T-helper 1 cell treated with Interleukin-12 subunit alpha and Interleukin-12 subunit beta and Interleukin-4 antibody, amounts not matched to agents 30 ng/mL and 1 ng/mL, for 36 hours (primary cell): ENCODE measurements around the gene SPATA33. TPM values are rescaled to one million over a fixed set of nuclear protein-coding genes. Genes with fewer than 3 reads are reported as not detected.
"Not testable (repeated sequence)": the region's sequence is repeated elsewhere in the genome, so short reads cannot be mapped to it uniquely, and the experiment has no call there.

Experiments
- intact Hi-C: fragments of 100-400 bp; cut with micrococcal nuclease; formaldehyde crosslinking; loops from one replicate; pipeline ENCODE4 v1.15.1; 2024
- total RNA-seq: library from RNA; stranded (reverse); gene quantifications from 2 replicates; pipeline ENCODE4 v1.2.3, GENCODE V29; 2022

Gene SPATA33
- total RNA-seq, 1 donor from 2014 or later, result 14.2 TPM

GRCh38 chr16:89624777-89625761 is 32.6 kb upstream of the SPATA33 start:
- intact Hi-C loops, result loop anchor here (2.0 kb wide), 1 partner anchor 30 kb away; no protein-coding TSS in a partner anchor

DNA sequence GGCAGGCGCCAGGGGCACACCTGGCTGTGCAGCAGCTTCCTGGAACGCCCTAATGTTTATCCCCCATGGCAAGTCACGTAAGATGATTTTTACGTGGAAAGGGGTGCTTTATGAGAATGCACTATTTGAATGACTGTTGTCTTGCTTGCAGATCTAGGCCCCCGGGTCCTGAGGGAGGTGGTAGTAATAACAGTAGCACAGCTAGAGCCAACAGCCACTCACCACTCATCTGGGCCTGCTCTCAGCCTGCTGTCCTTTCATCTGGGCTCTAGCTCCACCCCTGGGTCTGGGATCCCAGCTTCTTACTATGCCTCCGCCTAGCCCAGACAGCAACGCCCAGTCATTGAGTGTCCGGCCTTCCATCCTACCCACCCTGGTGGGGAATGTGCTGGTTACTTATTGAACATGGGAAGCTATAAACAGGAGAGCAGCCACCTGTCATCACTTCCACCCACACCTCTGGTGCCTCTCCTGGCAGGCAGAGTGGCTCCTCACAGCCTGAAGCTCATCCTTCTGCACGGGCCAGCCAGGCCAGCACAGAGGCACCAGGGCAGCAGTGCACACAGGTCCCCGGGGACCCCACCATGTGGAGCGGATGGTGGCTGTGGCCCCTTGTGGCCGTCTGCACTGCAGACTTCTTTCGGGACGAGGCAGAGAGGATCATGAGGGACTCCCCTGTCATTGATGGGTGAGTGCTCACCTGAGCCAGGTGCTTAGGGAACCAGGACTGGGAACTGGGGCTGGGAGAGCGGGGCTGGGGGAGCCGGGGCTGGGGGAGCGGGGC is 27.6 kb upstream of the SPATA33 start:
- intact Hi-C loops, result no loop called here

GRCh38 chr16:89633064-89633631 is 24.5 kb upstream of the SPATA33 start:
- intact Hi-C loops, result no loop called here

DNA sequence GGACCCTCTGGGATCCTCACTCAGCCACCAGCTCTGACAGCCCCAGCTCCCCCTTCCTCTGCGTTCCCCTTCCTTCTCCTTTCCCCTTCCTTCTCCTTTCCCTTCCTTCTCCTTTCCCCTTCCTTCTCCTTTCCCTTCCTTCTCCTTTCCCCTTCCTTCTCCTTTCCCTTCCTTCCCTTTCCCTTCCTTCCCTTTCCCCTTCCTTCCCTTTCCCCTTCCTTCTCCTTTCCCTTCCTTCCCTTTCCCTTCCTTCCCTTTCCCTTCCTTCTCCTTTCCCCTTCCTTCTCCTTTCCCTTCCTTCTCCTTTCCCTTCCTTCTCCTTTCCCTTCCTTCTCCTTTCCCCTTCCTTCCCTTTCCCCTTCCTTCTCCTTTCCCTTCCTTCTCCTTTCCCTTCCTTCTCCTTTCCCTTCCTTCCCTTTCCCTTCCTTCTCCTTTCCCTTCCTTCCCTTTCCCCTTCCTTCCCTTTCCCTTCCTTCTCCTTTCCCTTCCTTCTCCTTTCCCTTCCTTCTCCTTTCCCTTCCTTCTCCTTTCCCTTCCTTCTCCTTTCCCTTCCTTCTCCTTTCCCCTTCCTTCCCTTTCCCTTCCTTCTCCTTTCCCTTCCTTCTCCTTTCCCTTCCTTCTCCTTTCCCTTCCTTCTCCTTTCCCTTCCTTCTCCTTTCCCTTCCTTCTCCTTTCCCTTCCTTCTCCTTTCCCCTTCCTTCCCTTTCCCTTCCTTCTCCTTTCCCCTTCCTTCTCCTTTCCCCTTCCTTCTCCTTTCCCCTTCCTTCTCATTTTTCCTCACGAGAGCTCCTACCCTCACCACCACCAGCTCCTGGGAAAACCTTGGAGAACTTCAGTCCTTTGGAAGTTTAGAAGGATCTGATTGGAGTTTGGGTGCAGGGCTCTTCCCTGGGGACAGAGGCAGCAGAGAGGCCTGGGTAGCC is 22.9 kb upstream of the SPATA33 start:
- intact Hi-C loops, result not testable (repeated sequence)

DNA sequence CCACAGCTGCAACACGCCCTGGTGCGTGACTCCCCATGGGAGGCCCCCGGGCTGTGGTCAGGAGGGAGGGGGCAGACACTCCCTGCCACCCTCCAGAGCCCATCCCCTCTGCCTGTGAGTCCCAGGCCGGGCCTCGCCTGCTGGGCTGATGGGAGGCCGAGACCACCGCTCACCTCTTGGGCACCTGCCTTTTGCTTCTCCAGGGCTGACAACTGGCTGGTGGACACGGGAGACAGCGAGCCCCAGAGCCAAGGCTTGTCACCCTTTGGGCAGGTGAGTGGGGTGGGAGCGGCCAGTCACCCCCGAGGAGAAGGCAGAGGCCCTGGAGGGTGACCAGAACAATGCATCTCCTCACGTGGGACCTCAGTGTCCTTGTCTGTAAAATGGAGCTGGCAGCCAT is 21.0 kb upstream of the SPATA33 start:
- intact Hi-C loops, result no loop called here

DNA sequence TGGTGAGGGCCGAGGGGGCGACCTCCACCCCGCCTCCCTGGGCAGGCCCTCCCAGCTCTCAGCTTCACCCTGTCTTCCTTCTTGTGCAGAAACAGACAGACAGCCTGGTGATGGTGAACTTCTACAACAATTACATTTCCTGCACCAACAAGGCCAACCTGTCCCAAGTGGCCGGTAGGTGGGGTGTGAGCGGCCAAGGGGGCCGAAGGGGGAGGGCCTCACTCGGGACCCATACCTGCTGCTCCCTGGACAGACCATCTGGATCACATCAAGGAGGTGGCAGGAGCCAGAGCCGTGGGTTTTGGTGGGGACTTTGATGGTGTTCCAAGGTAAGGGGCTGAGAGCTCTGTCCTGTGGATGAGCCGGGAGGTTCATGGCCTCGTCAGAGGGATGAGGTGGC is 20.3 kb upstream of the SPATA33 start:
- intact Hi-C loops, result no loop called here

GRCh38 chr16:89638455-89638854 is 19.2 kb upstream of the SPATA33 start:
- intact Hi-C loops, result no loop called here

DNA sequence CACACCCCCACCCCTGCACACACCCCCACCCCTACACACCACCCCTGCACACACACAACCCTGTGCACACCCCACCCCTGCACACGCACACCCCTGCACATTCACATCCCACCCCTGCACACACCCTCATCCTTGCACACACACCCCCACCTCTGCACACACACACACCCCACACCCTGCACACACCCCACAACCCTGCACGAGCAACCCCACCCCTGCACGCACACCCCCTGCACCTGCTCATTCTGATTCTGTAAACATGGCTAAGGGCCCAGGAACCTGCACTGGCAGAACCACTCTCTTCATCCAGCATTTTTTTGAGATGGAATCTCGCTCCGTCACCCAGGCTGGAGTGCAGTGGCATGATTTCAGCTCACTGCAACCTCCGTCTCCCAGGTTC is 18.3 kb upstream of the SPATA33 start:
- intact Hi-C loops, result no loop called here

DNA sequence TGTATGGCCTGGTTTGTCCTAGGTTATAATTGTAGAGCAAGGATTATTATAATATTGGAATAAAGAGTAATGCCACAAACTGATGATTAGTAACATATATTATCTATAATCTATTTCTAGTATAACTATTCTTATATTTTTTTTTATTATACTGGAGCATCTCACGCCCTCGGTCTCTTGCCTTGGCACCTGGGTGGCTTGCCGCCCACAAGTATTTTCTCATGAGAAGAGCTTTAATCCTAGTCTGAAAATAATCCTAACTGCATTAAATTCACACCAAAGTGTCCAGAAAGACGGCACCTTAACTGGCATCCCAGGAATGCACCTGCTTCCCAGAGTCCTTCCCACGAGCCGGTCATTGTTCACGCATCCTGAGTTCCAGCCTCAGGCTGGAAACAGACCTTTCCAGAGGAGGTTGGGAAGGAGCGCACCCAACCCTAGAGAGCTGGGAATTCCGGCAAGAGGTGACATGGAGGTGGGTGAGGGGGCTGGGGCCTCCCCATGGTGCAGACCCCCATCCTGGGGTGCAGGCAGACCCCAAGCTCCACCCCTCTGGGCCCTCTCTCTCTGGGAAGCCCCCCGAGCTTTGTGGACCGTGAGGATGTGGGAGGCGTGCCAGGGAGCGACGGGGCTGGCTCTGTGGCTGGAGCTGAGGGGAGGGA is 16.0 kb upstream of the SPATA33 start:
- intact Hi-C loops, result loop anchor here (1.0 to 2.0 kb wide), 3 partner anchors 39 to 81 kb away; partner anchors contain the start of genes CPNE7 and RPL13

DNA sequence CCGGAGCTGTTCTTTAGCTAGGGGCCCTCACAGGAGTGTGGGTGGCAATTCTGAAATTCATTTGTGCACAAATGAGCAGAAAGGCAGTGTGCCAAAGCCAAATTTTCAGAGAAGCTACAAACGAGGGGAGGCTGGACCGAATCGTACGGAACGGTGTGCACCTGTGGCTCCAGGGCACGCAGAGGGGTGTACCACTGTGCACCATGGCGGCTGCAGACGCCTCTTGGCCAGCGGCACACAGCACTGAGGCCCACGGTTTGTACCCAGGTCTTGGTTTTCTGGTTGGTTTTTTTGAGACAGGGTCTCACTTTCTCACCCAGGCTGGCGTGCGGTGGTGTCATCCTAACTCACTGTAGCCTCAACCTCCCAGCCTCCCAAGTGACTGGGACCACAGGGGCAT is 15.1 kb upstream of the SPATA33 start:
- intact Hi-C loops, result no loop called here

DNA sequence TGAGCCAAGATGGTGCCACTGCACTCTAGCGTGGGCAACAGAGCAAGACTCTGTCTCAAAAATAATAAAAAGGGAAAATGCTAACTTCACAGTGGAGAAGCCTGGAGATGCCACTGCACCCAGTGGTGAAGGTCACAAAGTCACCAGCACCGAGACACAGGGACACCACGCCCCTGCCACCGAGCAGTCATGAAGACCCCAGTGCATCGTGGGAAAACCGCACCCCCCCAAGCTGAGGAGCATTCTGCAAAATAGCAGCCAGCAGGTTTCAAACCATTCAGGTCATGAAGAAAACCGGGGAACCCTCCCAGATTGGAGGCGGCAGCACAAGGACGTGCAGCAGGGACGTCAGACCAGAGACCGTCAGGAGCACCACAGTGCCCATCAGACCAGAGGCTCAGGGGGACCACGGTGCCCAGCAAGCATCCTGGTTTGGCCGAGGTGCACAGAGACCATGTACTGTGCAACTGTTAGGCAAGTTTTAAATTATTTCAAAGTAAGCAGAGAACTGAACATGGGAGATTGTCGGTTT is 13.8 kb upstream of the SPATA33 start:
- intact Hi-C loops, result no loop called here

- intact Hi-C loops, result no loop called here
Observed at GRCh38 chr16:89645122-89645521, 12.5 kb upstream of the SPATA33 start.

GRCh38 chr16:89646270-89646669 is 11.4 kb upstream of the SPATA33 start:
- intact Hi-C loops, result no loop called here

GRCh38 chr16:89646906-89647305 is 10.7 kb upstream of the SPATA33 start:
- intact Hi-C loops, result no loop called here

DNA sequence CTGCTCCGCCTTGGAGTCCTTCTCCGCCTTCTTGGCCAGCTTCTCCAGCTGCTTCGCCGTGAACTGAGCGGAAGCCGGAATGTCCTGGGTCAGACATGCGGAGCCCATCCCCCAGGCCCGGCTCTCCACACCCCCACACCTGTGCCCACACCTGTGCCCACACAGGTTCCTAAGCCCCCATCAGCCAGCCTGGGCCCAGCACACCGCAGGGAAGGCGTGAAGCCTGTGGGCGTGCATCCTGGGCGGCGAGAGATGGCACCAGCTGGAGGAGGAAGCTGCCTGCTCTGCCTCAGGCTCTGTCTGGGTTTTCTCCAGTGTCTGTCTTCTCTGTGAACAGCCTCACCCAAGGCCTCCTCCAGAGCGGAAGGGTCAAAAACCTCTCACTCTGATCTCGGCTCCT is 6.1 kb upstream of the SPATA33 start:
- intact Hi-C loops, result no loop called here

- intact Hi-C loops, result no loop called here
Observed at GRCh38 chr16:89653656-89654295, 3.9 kb upstream of the SPATA33 start.

- intact Hi-C loops, result loop anchor here (5.0 kb wide), 3 partner anchors 148 to 338 kb away; partner anchors contain the start of genes ANKRD11 and SPG7
Observed at GRCh38 chr16:89655062-89655643, 2.5 kb upstream of the SPATA33 start.

DNA sequence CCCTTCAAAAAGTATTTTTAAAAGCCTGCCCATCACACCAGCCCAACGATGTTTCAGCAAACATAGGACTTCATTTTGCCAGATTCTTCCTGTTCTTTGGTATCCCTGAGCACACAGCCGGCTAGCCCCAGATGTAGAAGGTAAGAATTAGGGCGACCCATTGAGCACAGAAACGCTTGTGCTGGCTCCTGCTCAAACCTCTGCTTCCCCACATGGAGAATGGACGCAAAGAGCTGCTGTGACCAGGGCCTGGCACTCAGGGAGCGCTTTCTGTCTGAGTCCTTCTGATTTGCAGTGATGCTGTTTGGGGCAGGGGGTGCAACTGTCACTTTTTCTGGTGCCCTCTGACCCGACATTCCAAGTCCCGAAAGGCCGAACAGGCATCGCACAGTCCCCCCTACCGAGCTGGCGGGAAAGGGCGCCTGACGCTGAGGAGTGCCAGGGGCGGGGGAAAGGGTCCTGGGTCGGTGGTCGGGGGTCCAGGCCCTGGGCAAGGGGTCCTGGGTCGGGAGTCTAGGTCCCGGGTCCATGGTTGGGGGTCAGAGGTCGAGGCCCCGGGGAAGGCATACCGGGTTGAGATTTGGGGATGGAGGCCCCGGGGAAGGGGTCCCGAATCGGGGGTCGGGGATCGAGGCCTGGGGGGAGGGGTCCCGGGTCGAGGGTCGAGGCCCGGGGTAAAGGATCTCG is 1.1 kb upstream of the SPATA33 start:
- intact Hi-C loops, result loop anchor here (1.0 to 5.0 kb wide), 4 partner anchors 96 to 339 kb away; partner anchors contain the start of genes ANKRD11, RPL13 and SPG7
